ENCODE results near the gene PAM16. TPM values are rescaled to one million over a fixed set of nuclear protein-coding genes. Genes with fewer than 3 reads are reported as not detected.

PAM16 gene
- total and polyA plus RNA-seq, 4 donors: 23.0 to 183 (median 58.7) TPM

- Histone ChIP-seq H3K27me3 (ENCODE audit: control insufficient read depth in 3 of 3, insufficient read depth in 3 of 3, low read length in 2 of 3) (no peaks in the 10 kb centered on the region), H3K36me3 (ENCODE audit: control insufficient read depth in 4 of 4, insufficient read depth in 4 of 4, low read length in 4 of 4) (peaks cover 0 to 54% (median 1%) of the 10 kb centered on the region in 4 donors), H3K4me1 (ENCODE audit: control insufficient read depth in 5 of 5, insufficient read depth in 5 of 5, low read length in 5 of 5) (no peaks in the 10 kb centered on the region), H3K9ac (ENCODE audit: insufficient read depth in 1 of 2, low read length in 2 of 2) (no peak overlapping the region), H3K27ac (ENCODE audit: low read depth in 1 of 2, low read length in 1 of 2) (no peak overlapping the region), H3K9me3 (ENCODE audit: control insufficient read depth in 4 of 4, insufficient read depth in 3 of 4, low read length in 3 of 4) (no peaks in the 10 kb centered on the region), H3K4me3 (no peak overlapping the region)
- TF ChIP-seq, protein P1, sequence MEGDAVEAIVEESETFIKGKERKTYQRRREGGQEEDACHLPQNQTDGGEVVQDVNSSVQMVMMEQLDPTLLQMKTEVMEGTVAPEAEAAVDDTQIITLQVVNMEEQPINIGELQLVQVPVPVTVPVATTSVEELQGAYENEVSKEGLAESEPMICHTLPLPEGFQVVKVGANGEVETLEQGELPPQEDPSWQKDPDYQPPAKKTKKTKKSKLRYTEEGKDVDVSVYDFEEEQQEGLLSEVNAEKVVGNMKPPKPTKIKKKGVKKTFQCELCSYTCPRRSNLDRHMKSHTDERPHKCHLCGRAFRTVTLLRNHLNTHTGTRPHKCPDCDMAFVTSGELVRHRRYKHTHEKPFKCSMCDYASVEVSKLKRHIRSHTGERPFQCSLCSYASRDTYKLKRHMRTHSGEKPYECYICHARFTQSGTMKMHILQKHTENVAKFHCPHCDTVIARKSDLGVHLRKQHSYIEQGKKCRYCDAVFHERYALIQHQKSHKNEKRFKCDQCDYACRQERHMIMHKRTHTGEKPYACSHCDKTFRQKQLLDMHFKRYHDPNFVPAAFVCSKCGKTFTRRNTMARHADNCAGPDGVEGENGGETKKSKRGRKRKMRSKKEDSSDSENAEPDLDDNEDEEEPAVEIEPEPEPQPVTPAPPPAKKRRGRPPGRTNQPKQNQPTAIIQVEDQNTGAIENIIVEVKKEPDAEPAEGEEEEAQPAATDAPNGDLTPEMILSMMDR (IDR thresholded peaks at IDR 0.05; ENCODE audit: control extremely low read depth, extremely low read depth): no peak
- 71 to 92% methylated on average over 19 of the region's 19 CpGs for WGBS, 2 donors
- ATAC-seq (ENCODE audit: insufficient read depth, low FRiP score): no peak
- DNase-seq: no peak
Observed at GRCh38 chr16:4362476-4363135, 11.5 kb upstream of the PAM16 start.

- Histone ChIP-seq H3K27ac (ENCODE audit: low read depth in 1 of 2, low read length in 1 of 2) (no peak overlapping the region), H3K4me3 (no peak overlapping the region), H3K27me3 (ENCODE audit: control insufficient read depth in 3 of 3, insufficient read depth in 3 of 3, low read length in 2 of 3) (no peaks in the 10 kb centered on the region), H3K4me1 (ENCODE audit: control insufficient read depth in 5 of 5, insufficient read depth in 5 of 5, low read length in 5 of 5) (no peaks in the 10 kb centered on the region), H3K36me3 (ENCODE audit: control insufficient read depth in 4 of 4, insufficient read depth in 4 of 4, low read length in 4 of 4) (peaks cover 0 to 56% (median 1%) of the 10 kb centered on the region in 4 donors), H3K9me3 (ENCODE audit: control insufficient read depth in 4 of 4, insufficient read depth in 3 of 4, low read length in 3 of 4) (no peaks in the 10 kb centered on the region), H3K9ac (ENCODE audit: insufficient read depth in 1 of 2, low read length in 2 of 2) (no peak overlapping the region)
- no peak for ATAC-seq (ENCODE audit: insufficient read depth, low FRiP score)
- TF ChIP-seq, protein P1 (IDR thresholded peaks at IDR 0.05; ENCODE audit: control extremely low read depth, extremely low read depth): no peak
- WGBS, 2 donors: 93 to 96% methylated on average over 12 of the region's 12 CpGs
- no peak for DNase-seq
Observed at GRCh38 chr16:4361944-4362311, 10.8 kb upstream of the PAM16 start.

- no peak overlapping the region for H3K27ac ChIP-seq (ENCODE audit: low read depth in 1 of 2, low read length in 1 of 2)
- H3K36me3 ChIP-seq (ENCODE audit: control insufficient read depth in 4 of 4, insufficient read depth in 4 of 4, low read length in 4 of 4): peaks cover 0 to 59% (median 1%) of the 10 kb centered on the region in 4 donors
- H3K4me1 ChIP-seq (ENCODE audit: control insufficient read depth in 5 of 5, insufficient read depth in 5 of 5, low read length in 5 of 5): no peaks in the 10 kb centered on the region
- no peak overlapping the region for H3K9ac ChIP-seq (ENCODE audit: insufficient read depth in 1 of 2, low read length in 2 of 2)
- H3K4me3 ChIP-seq: no peak overlapping the region
- H3K9me3 ChIP-seq (ENCODE audit: control insufficient read depth in 4 of 4, insufficient read depth in 3 of 4, low read length in 3 of 4): no peaks in the 10 kb centered on the region
- TF ChIP-seq, protein P1 (IDR thresholded peaks at IDR 0.05; ENCODE audit: control extremely low read depth, extremely low read depth): no peak
- no peak for DNase-seq
- no peak for ATAC-seq (ENCODE audit: insufficient read depth, low FRiP score)
- 95 to 99% methylated on average over 27 to 28 of the region's 28 CpGs for WGBS, 2 donors
- H3K27me3 ChIP-seq (ENCODE audit: control insufficient read depth in 3 of 3, insufficient read depth in 3 of 3, low read length in 2 of 3): no peaks in the 10 kb centered on the region
Observed at GRCh38 chr16:4361033-4361943, 10.2 kb upstream of the PAM16 start.

All from lung (tissue), 12 donors.